NCI-H526 treated with DMSO at 0.1 percent for 48 hours (cell line): Measurements from ENCODE around the gene ABCG8.

Source experiments
- DNase-seq: peaks from one replicate; lab custom pipeline; 2025; lab: John Stamatoyannopoulos, UW

The ABCG8 gene

GRCh38 chr2:43826305-43827250, 12.2 kb upstream of the ABCG8 start:
- DNase-seq, result no peak

GRCh38 chr2:43831543-43832294, 7.1 kb upstream of the ABCG8 start:
- no peak for DNase-seq

GRCh38 chr2:43832457-43832856, 6.3 kb upstream of the ABCG8 start:
- DNase-seq, result no peak

GRCh38 chr2:43837033-43837432, 1.7 kb upstream of the ABCG8 start:
- no peak for DNase-seq

GRCh38 chr2:43837831-43838559, 776 bp upstream of the ABCG8 start:
- DNase-seq, result no peak

DNA sequence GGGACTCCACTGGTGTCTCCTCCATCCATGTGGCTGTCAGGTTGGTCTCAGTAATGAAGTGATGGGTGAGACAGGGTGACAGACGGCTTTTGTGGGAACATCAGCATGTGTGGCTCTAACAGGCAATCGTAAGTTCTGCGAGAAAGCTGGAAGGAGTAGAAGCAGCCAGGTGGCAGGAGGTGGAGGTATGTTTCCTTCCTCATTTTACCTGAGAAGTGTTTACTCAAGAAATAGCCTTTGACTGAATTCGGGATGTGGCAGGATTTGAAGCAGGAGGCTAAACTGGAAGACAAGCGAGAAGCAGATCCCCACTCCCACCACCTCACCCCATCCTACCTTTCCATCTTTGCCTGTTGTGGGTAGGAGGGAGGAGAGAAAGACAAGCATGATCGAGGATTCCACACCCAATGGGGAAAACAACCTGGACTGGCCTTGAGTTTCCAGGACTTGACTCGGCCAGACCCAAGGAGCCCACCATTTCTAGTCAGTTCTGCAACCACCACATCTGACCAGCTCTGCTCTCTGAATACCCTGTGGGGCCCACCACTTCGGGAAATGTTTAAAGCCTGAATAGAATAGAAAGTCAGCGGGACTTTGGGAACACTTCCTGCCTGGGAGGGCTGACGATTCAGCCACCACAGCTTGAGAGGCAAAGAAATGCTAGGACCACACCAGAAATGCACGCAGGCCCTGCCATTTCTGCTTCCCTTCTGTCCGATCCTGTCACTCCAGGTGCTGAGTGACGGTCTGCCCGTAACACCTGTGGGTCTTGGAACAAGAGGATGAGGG, 1.2 kb downstream of the ABCG8 start:
- DNase-seq, result no peak

DNA sequence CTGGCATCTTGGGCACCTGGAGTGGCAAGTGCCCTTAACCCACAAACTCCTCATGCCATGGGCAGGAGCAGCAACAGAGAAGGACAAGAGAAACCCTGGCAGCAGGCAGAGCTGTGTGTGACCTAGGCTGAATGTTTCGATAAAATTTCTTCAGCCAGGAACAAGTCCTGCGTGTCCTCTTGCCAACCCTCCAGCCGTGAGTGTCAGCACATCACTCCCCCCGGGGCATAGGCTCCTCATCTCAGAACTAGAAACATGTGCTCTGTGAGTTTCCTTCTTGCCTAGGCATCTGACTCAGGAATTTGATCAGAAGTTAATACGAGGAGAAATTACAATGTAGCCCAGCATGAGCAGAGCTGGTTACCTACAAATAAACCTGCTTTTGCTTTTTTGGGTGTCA, 2.2 kb downstream of the ABCG8 start:
- DNase-seq, result no peak

- no peak for DNase-seq
Observed at GRCh38 chr2:43841949-43842865, 3.4 kb downstream of the ABCG8 start.

- no peak for DNase-seq
Observed at GRCh38 chr2:43842866-43843226, 4.1 kb downstream of the ABCG8 start.

- DNase-seq, result no peak
Observed at GRCh38 chr2:43845181-43845580, 6.4 kb downstream of the ABCG8 start.

GRCh38 chr2:43846140-43846793, 7.5 kb downstream of the ABCG8 start:
- DNase-seq, result no peak

- no peak for DNase-seq
Observed at GRCh38 chr2:43848214-43848613, 9.4 kb downstream of the ABCG8 start.

DNA sequence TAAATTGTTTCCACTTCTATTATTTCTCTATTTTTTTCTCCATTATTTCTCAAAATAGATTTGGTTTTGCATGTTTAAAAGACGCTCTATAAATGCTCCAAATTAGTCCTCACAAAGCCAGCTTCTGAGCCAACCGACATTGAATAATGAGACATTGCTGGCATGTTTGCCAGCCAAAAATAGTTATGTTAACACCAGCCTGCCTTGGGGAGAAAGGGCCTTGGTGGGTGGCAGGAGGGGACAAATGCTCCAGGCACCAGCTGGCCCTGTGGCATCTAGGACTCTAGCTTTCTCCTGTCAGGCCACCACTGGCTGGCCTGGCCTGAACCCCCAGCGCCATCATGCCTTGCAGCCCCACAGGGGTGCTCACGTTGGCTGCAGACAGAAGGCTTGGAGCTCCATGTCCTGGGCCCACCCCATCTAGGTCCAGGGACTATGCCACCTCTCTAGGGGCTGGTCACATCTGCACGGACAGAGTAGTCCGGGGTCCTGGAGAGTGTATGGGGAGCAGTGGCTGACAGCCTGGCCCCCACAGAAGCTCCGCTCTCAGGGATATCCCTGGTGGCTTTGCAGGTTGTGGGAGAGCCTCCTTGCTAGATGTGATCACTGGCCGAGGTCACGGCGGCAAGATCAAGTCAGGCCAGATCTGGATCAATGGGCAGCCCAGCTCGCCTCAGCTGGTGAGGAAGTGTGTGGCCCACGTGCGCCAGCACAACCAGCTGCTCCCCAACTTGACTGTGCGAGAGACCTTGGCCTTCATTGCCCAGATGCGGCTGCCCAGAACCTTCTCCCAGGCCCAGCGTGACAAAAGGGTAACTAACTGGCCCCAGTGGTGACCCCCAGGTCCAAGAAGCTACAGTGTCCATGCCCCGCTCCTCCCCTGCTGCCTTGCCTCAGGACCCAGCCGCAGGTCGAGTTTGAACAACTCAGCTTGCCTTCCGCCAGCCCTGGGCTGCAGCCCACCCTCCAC, 12.5 kb downstream of the ABCG8 start:
- no peak for DNase-seq

DNA sequence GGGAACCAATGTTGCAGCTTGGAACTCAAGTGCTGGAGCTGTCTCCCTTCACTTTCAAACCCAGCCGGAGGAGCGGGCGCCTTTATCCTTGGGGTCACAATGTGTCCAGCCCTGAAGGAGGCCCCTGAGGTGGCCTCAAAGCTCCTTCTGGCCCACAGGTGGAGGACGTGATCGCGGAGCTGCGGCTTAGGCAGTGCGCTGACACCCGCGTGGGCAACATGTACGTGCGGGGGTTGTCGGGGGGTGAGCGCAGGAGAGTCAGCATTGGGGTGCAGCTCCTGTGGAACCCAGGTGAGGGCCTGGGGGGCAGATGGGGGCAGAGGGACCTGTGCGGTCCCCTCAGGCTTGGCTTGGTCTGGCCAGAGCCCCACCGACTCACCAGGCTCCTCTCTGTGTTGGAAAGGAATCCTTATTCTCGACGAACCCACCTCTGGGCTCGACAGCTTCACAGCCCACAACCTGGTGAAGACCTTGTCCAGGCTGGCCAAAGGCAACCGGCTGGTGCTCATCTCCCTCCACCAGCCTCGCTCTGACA, 13.5 kb downstream of the ABCG8 start:
- DNase-seq, result no peak

- no peak for DNase-seq
Observed at GRCh38 chr2:43853141-43854081, 14.6 kb downstream of the ABCG8 start.

DNA sequence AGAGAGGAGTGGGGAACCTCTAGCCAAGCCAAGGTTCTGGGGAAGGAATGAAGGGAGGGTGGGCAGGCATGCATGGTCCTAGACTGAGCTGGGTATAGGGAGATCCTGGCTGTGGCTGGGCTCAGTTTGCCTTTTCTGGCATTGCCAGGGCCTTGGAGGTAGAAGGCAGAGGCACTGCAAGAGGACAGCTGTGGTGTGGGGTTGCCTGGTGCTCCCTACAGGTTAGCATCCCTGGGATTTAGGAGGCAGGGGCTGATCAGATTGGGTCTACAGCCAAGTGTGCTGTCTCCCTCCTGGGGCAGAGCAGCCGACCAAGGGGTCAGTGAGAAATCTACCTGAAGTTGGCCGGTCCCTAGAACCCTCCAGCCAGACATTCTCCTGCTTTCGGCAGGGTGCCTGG, 15.9 kb downstream of the ABCG8 start:
- DNase-seq, result no peak

- no peak for DNase-seq
Observed at GRCh38 chr2:43855292-43855691, 16.5 kb downstream of the ABCG8 start.

- no peak for DNase-seq
Observed at GRCh38 chr2:43872151-43872550, 33.4 kb downstream of the ABCG8 start.
